Vagina (tissue), 2 donors: ENCODE data around the gene PCK1. TPM values are rescaled to one million over a fixed set of nuclear protein-coding genes. Genes with fewer than 3 reads are reported as not detected.

ENCODE experiments used
- DNase-seq, 2 donors: peaks; one replicate each; pipeline ENCODE4 v3.0.0-alpha.2; 2017; ENCODE audit errors: extremely low spot score in 2 of 2
- H3K27ac ChIP-seq: fragments of 200-600 bp; sonication (generic); one replicate; pipeline ENCODE4 v1.5.1; 2019
- H3K27me3 ChIP-seq: fragments of 200-600 bp; sonication (generic); one replicate; pipeline ENCODE4 v1.5.1; 2019
- H3K36me3 ChIP-seq, 2 donors: fragments of 200-600 bp; sonication (generic); one replicate each; pipeline ENCODE4 v1.5.1; 2017 to 2019
- H3K4me1 ChIP-seq: fragments of 200-600 bp; sonication (generic); one replicate; pipeline ENCODE4 v1.5.1; 2019
- H3K4me3 ChIP-seq, 2 donors: fragments of 200-600 bp; sonication (generic); 1 replicate in 1 of 2; 2 replicates in 1 of 2; pipeline ENCODE4 v1.5.1; 2016 to 2019
- H3K9me3 ChIP-seq: fragments of 200-600 bp; sonication (generic); one replicate; pipeline ENCODE4 v1.5.1; 2019
- POLR2A ChIP-seq, 2 donors: fragments of 450-650 bp; IDR thresholded peaks; one replicate each; pipeline ENCODE4 v1.6.1; 2017; ENCODE audit warnings: antibody characterized with exemption in 2 of 2, mild to moderate bottlenecking in 2 of 2, moderate library complexity in 2 of 2
- POLR2AphosphoS5 ChIP-seq, 2 donors: sonication (generic); formaldehyde crosslinking; IDR thresholded peaks; one replicate each; pipeline ENCODE4 v1.9.0; 2017; ENCODE audit warnings: antibody characterized with exemption in 2 of 2, mild to moderate bottlenecking in 2 of 2, low read depth in 1 of 2; ENCODE audit not compliant: insufficient read depth in 1 of 2
- intact Hi-C: fragments of 100-400 bp; cut with DNase I; formaldehyde crosslinking; loops from one replicate; pipeline ENCODE4 v1.15.1; 2023
- total RNA-seq: library from RNA; depleted of rRNA; stranded (reverse); fragments of >200 nt; gene quantifications from one replicate; pipeline ENCODE4 v1.2.3, GENCODE V29; 2016
- TF ChIP-seq, protein P1 (sequence below), 3 experiments: fragments of 450-650 bp in 2 of 3; fragments of 200-600 bp in 1 of 3; sonication (generic) in 1 of 3; IDR thresholded peaks; one replicate each; pipeline ENCODE4 v1.5.1; 2017 to 2019; ENCODE audit warnings: antibody characterized with exemption in 3 of 3, mild to moderate bottlenecking in 2 of 3, moderate library complexity in 2 of 3

Gene PCK1
- total RNA-seq, 1 donor from 2014 or later = 13.0 TPM

DNA sequence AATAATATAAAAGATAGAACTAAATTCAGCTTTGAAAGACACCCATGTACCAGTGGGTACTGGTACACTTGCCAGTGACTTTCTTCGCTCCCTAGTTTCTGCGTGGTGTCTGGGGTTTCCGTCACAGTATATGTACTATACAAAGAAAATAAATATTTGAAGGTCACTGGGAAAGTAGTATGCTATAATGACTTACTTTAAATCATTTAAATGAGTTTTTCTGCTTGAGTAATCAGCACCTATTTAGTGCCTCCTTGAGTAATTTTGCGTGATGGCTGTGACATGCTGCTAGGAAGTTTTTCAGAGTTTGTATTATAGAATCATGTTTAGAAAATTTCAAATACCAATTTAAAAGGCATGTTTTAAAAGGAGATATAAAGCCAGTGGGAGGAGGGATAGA, 32.8 kb upstream of the PCK1 start:
- H3K9me3 ChIP-seq = no peaks in the 10 kb centered on the region
- no peaks in the 10 kb centered on the region for H3K36me3 ChIP-seq
- H3K4me1 ChIP-seq = no peaks in the 10 kb centered on the region
- TF ChIP-seq POLR2A (IDR thresholded peaks at IDR 0.05) = no peak
- TF ChIP-seq POLR2AphosphoS5 (IDR thresholded peaks at IDR 0.05; ENCODE audit: insufficient read depth in 1 of 2, low read depth in 1 of 2) = no peak
- TF ChIP-seq, protein P1, sequence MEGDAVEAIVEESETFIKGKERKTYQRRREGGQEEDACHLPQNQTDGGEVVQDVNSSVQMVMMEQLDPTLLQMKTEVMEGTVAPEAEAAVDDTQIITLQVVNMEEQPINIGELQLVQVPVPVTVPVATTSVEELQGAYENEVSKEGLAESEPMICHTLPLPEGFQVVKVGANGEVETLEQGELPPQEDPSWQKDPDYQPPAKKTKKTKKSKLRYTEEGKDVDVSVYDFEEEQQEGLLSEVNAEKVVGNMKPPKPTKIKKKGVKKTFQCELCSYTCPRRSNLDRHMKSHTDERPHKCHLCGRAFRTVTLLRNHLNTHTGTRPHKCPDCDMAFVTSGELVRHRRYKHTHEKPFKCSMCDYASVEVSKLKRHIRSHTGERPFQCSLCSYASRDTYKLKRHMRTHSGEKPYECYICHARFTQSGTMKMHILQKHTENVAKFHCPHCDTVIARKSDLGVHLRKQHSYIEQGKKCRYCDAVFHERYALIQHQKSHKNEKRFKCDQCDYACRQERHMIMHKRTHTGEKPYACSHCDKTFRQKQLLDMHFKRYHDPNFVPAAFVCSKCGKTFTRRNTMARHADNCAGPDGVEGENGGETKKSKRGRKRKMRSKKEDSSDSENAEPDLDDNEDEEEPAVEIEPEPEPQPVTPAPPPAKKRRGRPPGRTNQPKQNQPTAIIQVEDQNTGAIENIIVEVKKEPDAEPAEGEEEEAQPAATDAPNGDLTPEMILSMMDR (IDR thresholded peaks at IDR 0.05) = no peak
- no peaks in the 10 kb centered on the region for H3K27me3 ChIP-seq
- H3K4me3 ChIP-seq = no peak overlapping the region
- intact Hi-C loops = no loop called here
- no peak for DNase-seq
- H3K27ac ChIP-seq = no peak overlapping the region

DNA sequence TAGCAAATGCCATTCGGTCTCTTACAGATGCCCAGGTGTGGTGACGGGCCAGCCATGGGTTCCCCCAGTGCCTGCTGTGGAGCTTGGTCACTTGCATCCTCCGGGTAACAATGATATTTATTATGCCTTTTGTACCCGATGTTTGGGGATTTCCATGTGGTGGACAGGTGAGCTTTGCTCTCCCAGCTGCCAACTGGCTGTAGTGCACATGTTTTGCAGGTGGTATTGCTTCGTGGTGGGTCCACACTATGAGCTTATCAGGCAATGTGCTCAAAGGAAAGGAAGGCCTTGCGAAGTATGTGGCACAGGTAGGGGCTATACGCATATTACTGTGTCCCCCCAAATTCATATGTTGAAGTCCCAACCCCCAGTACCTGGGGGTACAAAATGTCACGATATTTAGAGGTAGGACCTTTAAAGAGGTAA, 31.7 kb upstream of the PCK1 start:
- Histone ChIP-seq H3K4me1 (no peaks in the 10 kb centered on the region), H3K36me3 (no peaks in the 10 kb centered on the region), H3K9me3 (no peaks in the 10 kb centered on the region), H3K27ac (no peak overlapping the region), H3K27me3 (no peaks in the 10 kb centered on the region), H3K4me3 (no peak overlapping the region)
- intact Hi-C loops = no loop called here
- no peak for DNase-seq
- TF ChIP-seq, protein P1 (IDR thresholded peaks at IDR 0.05) = no peak
- no peak for TF ChIP-seq POLR2AphosphoS5 (IDR thresholded peaks at IDR 0.05; ENCODE audit: insufficient read depth in 1 of 2, low read depth in 1 of 2)
- no peak for TF ChIP-seq POLR2A (IDR thresholded peaks at IDR 0.05)

DNA sequence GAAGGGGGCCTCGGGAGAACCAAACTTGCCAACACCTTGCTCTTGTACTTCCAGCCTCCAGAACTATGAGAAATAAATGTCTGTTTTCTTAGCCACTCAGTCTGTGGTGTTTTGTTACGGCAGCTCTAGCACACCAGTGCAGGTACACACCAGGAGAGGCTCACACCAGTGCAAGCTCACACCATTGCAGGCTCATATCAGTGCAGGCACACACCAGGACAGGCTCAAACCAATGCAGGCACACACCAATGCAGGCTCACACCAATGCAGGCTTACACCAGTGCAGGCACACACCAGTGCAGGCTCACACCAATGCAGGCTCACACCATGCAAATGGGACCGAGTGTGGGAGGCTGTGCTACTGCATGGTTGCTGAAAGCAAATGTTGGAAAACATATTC, 31.1 kb upstream of the PCK1 start:
- Histone ChIP-seq H3K9me3 (no peaks in the 10 kb centered on the region), H3K36me3 (no peaks in the 10 kb centered on the region), H3K27ac (no peak overlapping the region), H3K4me1 (no peaks in the 10 kb centered on the region), H3K4me3 (no peak overlapping the region), H3K27me3 (no peaks in the 10 kb centered on the region)
- no peak for TF ChIP-seq POLR2AphosphoS5 (IDR thresholded peaks at IDR 0.05; ENCODE audit: insufficient read depth in 1 of 2, low read depth in 1 of 2)
- TF ChIP-seq, protein P1 (IDR thresholded peaks at IDR 0.05) = no peak
- TF ChIP-seq POLR2A (IDR thresholded peaks at IDR 0.05) = no peak
- intact Hi-C loops = no loop called here
- no peak for DNase-seq

DNA sequence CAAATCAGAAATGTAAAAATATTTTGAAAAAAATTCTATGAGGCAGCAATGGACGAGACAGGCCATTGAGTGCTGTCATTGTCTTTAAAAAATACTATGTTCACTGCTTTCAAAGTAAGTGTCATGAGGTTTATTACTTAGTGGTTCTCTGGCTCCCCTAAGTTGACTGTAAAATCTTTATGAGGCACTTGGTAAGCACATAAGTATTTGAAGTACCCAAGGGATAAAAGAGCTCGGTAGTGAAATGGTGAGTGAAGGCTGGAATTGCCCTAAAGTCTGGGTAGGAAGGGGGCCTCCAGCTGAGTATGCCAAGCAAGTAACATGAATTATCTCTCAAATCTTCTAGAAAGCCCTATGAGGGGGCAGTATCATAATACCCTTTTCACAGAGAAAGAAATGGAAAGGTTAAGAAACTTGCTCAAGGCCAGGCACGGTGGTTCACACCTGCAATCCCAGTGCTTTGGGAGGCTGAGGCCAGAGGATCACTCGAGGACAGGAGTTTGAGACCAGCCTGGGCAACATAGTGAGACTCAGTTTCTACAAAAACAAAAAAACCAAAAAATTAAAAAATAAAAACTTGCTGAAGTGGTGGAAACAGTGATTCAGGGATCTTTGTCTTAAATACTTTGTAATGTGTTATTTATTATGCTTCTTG, 30.5 kb upstream of the PCK1 start:
- H3K36me3 ChIP-seq = no peaks in the 10 kb centered on the region
- intact Hi-C loops = no loop called here

DNA sequence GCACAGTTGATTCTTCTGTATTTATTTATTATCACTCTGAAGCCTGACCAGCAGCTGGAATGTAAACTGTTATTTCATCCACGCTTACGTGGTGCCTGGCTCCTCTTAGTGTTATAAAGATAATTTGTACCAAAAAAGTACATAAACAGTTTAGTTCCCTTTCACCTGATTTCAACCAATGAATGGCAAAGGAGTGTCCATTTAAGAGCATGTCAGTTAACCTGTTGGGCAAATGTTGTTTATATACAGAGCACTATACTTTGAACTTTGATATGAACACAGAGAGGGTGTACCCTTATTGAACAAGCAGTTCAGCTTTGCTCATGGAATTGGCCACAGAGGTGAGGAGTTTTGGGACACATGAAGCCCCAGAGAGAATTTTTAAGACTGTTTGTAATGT, 28.8 kb upstream of the PCK1 start:
- H3K27ac ChIP-seq = no peak overlapping the region
- no peak for DNase-seq
- no peak overlapping the region for H3K4me3 ChIP-seq
- TF ChIP-seq POLR2A (IDR thresholded peaks at IDR 0.05) (no peak), POLR2AphosphoS5 (IDR thresholded peaks at IDR 0.05; ENCODE audit: insufficient read depth in 1 of 2, low read depth in 1 of 2) (no peak)
- TF ChIP-seq, protein P1 (IDR thresholded peaks at IDR 0.05) = no peak
- H3K27me3 ChIP-seq = no peaks in the 10 kb centered on the region
- intact Hi-C loops = no loop called here
- H3K4me1 ChIP-seq = no peaks in the 10 kb centered on the region
- no peaks in the 10 kb centered on the region for H3K36me3 ChIP-seq
- no peaks in the 10 kb centered on the region for H3K9me3 ChIP-seq

More for the DNA sequence above, 30.5 kb upstream of the PCK1 start:
- DNase-seq = no peak
- Histone ChIP-seq H3K27ac (no peak overlapping the region), H3K27me3 (no peaks in the 10 kb centered on the region), H3K4me3 (no peak overlapping the region), H3K4me1 (no peaks in the 10 kb centered on the region), H3K9me3 (no peaks in the 10 kb centered on the region)
- TF ChIP-seq POLR2AphosphoS5 (IDR thresholded peaks at IDR 0.05; ENCODE audit: insufficient read depth in 1 of 2, low read depth in 1 of 2) = no peak
- TF ChIP-seq, protein P1 (IDR thresholded peaks at IDR 0.05) = no peak
